GM18858 (cell line): ENCODE data around the gene ZNF746.
"Not testable (repeated sequence)": the region's sequence is repeated elsewhere in the genome, so short reads cannot be mapped to it uniquely, and the experiment has no call there.

ENCODE experiments used
- ATAC-seq: cut with Tn5 transposase; IDR thresholded peaks from one replicate; pipeline ENCODE4 v1.9.1; 2021; ENCODE audit not compliant: unreplicated experiment

Gene ZNF746

GRCh38 chr7:149459540-149460452 lies 37.8 kb downstream of the ZNF746 start:
- ATAC-seq = peak; percentile 18

GRCh38 chr7:149459201-149459539 lies 38.4 kb downstream of the ZNF746 start:
- no peak for ATAC-seq

GRCh38 chr7:149458235-149458634 lies 39.4 kb downstream of the ZNF746 start:
- ATAC-seq = no peak

GRCh38 chr7:149457766-149458165 lies 39.8 kb downstream of the ZNF746 start:
- no peak for ATAC-seq

GRCh38 chr7:149456506-149457421 lies 40.8 kb downstream of the ZNF746 start:
- no peak for ATAC-seq

GRCh38 chr7:149455175-149455950 lies 42.2 kb downstream of the ZNF746 start:
- ATAC-seq = no peak

- ATAC-seq = no peak
Measured at GRCh38 chr7:149454750-149455149, 42.9 kb downstream of the ZNF746 start.

GRCh38 chr7:149454006-149454405 lies 43.6 kb downstream of the ZNF746 start:
- no peak for ATAC-seq

- no peak for ATAC-seq
Measured at GRCh38 chr7:149450821-149451220, 46.8 kb downstream of the ZNF746 start.

GRCh38 chr7:149449897-149450296 lies 47.7 kb downstream of the ZNF746 start:
- ATAC-seq = no peak

- no peak for ATAC-seq
Measured at GRCh38 chr7:149448961-149449360, 48.6 kb downstream of the ZNF746 start.

GRCh38 chr7:149446026-149446425 lies 51.6 kb downstream of the ZNF746 start:
- not testable (repeated sequence) for ATAC-seq

GRCh38 chr7:149444287-149444686 lies 53.3 kb downstream of the ZNF746 start:
- ATAC-seq = no peak

GRCh38 chr7:149443523-149443922 lies 54.1 kb downstream of the ZNF746 start:
- no peak for ATAC-seq

GRCh38 chr7:149442924-149443323 lies 54.7 kb downstream of the ZNF746 start:
- no peak for ATAC-seq

GRCh38 chr7:149440222-149440621 lies 57.4 kb downstream of the ZNF746 start:
- ATAC-seq = no peak

- no peak for ATAC-seq
Measured at GRCh38 chr7:149436358-149436757, 61.3 kb downstream of the ZNF746 start.

- ATAC-seq = no peak
Measured at GRCh38 chr7:149433124-149433523, 64.5 kb downstream of the ZNF746 start.

GRCh38 chr7:149432121-149432691 lies 65.4 kb downstream of the ZNF746 start:
- ATAC-seq = no peak

- no peak for ATAC-seq
Measured at GRCh38 chr7:149431486-149432120, 66.0 kb downstream of the ZNF746 start.
